GM12892 (cell line): ENCODE results near the gene STC2.
"Not testable (repeated sequence)": the region's sequence is repeated elsewhere in the genome, so short reads cannot be mapped to it uniquely, and the experiment has no call there.

ENCODE experiments used
- DNase-seq: peaks from one replicate; pipeline ENCODE4 v3.0.0; 2011; ENCODE audit not compliant: insufficient read length
- FAIRE-seq: peaks from 2 replicates; lab custom pipeline; 2011; peaks lifted over from hg19 to GRCh38; lab: Jason Lieb, UNC
- POLR2A ChIP-seq: IDR thresholded peaks from 2 replicates; pipeline ENCODE4 v1.6.1; 2011; ENCODE audit warnings: low read depth, low read length, control low read depth
- POLR2AphosphoS5 ChIP-seq: IDR thresholded peaks from 2 replicates; pipeline ENCODE4 v1.6.1; 2011; ENCODE audit warnings: low read depth, low read length, control low read depth
- TAF1 ChIP-seq: IDR thresholded peaks from 2 replicates; pipeline ENCODE4 v1.6.1; 2011; ENCODE audit warnings: low read depth, mild to moderate bottlenecking, control low read depth, low read length, borderline replicate concordance

The STC2 gene

DNA sequence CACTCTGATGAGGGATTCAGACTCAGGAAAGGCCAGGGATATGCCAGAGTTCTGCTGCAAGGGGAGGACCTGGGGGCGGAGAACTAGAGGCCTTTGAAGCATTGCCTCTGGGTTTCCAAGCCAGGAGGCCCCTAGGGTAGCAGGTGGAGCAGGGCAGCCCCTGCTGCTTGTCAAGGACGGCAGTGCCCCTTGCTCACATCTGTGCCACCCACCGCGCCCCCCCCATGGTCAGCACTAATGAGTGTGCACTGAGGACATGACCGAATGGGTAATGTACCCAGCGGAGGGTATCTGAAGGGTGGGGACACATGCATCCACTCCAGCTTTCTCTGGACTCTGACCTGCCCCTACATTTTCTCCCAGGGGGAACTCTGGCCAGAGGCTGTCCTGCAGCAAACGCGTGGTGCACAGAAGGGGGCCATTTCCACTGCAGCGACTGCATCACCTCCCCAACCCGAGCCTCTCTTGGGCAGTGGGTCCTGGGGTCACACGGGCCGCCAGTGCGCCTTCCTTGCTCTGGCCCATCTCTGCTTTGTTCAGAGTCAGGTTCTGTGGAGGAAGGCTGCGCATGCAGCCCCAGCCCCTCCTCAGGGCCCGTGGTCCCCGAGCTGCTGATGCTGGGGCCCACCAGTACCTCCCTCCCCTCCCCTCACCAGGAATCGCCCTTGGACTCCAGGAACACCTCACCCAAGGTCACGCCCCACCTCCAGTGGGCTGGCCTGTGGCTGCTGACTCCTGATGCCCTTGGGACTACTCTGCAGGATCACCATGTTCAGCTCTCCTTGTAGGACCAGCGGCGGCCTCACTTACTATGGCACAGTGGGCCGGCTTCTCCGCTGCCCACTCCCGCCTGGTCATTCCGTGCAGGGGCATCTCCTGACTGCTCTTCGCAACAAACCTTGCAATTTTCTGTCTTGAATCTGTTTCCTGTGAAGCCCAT lies 31.2 kb downstream of the STC2 start:
- TF ChIP-seq POLR2A (no peak), POLR2AphosphoS5 (no peak), TAF1 (no peak)
- no peak for FAIRE-seq

DNA sequence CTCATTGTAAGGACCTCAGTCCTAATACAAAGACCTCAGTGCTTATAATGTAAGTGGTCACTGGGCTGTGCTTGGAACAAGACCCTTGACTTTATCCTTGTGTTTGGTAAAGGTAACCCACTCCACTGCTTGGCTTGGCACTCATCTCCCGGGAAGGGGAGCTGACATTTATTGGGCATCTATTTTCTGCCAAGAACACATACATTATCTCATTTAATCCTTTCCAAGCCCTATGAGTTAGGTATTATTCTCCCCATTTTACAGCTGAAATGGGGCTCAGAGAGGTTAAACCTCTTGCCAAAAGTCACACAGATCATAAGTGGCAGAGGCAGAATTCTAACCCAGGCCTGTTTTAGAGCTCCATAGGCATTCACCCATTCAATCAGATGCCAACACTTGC lies 32.4 kb downstream of the STC2 start:
- FAIRE-seq (no peak), DNase-seq (no peak)
- TF ChIP-seq POLR2A (no peak), POLR2AphosphoS5 (no peak), TAF1 (no peak)

More for the DNA sequence above, 31.2 kb downstream of the STC2 start:
- DNase-seq = no peak

DNA sequence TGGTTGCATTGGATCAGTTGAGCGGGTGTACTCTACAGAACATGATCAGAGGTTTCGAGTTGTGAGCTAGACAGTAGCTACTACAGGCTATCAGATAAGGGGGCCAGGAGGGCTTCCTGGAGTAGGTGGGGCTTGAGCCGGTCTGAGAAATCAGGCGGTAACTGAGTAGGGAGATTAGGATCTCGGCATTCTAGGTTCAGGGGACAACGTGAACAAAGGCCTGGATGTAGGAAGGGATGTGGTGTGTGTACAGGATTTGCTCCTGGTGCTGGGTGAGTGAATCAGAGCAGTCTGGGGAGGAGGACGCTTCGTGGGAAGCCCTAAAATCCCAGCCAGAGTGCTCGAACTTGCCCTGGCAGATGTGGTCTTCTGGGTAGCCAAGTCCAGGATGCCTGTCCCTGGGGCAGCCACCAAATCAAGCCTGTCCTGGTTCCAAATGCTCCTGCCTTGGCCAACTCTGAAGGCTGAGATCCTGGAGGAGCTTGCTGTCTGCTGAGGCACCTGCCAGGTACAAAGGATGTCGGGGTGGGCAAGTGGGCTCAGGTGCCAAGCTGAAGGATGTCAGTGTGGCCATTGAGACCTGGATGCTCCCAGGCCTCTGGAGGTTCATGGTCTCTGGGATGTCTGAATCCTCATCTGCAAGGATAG lies 33.4 kb downstream of the STC2 start:
- TF ChIP-seq POLR2A (no peak), TAF1 (no peak), POLR2AphosphoS5 (no peak)
- no peak for FAIRE-seq
- no peak for DNase-seq

DNA sequence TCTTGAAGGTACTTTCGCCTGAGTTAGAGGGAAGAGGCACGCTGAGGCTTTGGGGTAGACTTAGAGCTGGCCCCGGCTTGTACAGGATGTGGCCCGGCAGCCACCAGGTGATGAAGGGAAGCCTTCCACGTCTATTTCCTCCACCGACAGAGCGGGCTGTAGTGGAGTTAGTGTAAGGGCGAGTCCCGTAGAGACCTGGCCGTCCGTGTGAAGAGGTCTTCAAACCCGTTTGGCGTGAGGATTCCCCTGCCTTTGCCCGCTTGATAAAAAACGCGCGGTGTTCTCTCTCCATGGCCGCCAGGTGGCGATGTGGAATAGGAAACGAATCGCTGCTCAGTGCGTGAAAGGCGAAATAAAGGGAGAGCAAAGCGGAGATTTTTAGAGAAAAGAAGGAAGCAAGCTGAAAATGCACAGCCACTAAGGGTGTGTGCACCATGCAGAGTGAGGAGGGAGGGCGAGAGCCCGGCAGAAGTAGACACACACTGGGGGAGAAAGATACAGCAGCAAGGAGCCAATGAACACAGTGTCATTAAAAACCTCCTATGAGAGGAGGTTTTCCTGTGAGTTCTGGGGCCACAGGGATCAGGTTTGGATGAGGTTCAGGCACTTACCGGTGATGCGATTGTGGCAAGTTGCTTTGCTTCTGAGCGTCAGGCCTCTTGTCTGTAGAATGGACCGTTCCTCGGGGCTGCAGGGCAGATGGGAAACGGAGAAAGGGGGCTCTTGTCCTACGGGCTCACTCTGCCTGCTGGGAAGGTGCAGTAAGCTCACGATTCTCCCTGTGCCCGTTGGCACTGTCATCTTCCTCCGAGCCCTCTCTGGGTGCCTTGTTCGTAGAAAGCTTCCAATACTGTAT lies 34.2 kb downstream of the STC2 start:
- TF ChIP-seq POLR2A = no peak
- no peak for TF ChIP-seq POLR2AphosphoS5
- no peak for TF ChIP-seq TAF1
- FAIRE-seq = peak; percentile 87
- peak; percentile 52 for DNase-seq

DNA sequence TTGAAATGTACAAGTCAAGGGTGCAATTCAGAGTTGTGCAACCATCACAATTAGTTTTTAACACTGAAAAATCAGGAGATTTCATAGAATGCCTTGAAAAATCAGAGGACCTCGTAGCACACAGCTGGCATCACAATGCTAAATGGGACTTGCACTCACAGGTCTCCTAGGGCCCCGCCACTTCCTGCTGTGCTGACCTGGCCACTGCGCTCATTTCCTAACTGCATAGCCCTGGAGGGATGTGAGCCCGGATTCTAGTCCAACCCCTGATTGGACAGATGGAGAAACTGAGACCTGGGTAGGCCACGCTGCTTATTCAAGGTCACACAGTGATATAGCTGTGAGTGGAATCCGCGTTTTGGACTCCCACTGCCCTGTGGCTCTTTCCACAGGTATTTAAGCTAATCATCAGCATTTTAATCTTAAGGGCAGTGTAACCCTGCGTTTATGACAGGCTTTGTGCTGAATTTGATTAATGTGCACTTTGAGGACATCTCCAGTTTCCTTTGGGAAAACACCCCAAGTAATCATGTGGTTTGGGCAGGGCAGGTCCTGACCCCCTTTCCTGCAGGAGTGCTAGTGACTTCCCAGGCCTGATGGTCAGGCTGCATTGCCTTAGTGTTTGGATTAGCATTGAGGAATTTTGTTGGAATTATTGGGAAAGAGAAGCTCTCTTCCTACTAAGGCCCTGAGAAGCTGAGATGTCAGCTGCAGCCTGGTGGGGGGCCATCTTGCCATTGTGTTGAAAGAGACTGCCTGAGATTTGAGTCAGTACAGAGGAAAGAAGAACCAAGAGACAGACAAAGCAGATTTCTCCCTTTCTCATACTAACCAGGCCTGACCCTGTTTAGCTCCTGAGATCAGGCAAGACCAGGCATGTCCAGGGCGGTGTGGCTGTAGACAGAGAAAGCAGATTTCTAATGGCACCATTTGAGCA lies 36.2 kb downstream of the STC2 start:
- FAIRE-seq (peak; percentile 27), DNase-seq (no peak)
- no peak for TF ChIP-seq POLR2AphosphoS5
- no peak for TF ChIP-seq TAF1
- TF ChIP-seq POLR2A = no peak

DNA sequence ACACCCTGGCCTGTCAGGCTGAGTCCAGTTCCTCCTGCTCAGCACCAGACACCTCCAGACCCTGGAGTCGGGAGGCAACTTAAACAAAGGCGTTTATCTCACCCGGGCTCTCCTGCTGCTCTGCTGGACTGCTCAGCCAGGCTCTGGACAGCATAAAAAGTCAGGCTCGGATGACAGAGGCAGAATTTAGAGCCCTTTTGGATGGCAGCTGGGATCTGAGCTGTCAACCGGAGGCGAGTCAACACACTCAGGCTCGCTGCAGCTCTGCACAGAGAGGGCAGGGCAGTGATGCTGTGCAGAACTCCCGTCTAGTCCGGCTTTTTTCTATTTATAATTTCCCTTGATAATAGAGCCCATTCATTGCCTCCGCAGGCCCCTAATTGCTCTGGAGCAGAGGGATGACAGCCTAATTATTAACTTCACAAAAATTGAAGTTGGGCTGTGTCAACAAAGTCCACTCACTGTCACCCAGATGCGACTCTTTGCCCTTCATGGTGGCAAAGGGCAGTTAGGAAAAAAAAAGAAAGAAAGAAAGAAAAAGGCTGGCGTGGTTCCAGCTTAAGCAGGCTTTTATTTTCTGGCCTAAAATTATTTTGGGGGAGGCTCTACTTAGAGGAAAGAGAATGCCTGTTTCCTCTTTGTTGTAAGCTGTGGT lies 37.6 kb downstream of the STC2 start:
- FAIRE-seq = no peak
- TF ChIP-seq POLR2A (no peak), POLR2AphosphoS5 (no peak), TAF1 (no peak)
- no peak for DNase-seq

DNA sequence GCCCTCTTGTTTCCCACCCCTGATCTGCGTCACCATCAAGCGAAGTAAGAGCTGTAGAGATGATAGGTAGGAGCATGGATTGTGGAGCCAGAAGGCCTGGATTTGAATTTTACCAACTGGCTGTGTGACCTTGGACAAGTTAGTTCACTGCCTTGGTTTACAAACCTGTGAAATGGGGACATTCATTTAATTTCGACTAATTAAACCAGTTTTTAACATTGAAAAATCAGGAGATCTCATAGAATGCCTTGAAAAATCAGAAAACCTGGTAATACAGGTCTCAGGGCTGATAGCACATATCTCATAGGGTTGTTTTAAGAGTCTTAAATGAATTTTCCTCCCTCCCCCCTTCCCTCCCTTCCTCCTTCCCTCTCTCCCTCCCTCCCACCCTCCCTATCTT lies 38.8 kb downstream of the STC2 start:
- DNase-seq (no peak), FAIRE-seq (no peak)
- TF ChIP-seq POLR2AphosphoS5 (no peak), POLR2A (no peak), TAF1 (no peak)

DNA sequence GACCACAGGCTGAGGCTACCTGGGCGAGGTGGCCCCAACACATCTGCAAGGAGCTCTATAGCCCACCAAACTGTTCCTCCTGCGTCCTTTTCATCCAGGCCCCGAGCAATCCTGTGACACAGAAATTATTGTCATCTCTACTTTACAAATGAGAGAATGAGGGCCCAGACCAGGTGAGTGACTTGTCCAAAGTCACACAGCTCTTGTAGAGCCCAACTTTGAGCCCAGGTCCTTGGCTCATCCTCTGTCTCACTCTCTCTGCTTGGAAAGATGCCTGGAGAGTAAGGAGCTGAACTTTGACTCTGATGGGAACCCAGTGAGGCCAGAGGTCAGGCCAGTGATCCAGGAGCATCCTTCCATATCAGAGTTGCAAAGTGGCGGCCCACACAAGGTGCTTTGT lies 39.6 kb downstream of the STC2 start:
- TF ChIP-seq TAF1 (no peak), POLR2AphosphoS5 (no peak), POLR2A (no peak)
- no peak for FAIRE-seq
- DNase-seq = no peak

DNA sequence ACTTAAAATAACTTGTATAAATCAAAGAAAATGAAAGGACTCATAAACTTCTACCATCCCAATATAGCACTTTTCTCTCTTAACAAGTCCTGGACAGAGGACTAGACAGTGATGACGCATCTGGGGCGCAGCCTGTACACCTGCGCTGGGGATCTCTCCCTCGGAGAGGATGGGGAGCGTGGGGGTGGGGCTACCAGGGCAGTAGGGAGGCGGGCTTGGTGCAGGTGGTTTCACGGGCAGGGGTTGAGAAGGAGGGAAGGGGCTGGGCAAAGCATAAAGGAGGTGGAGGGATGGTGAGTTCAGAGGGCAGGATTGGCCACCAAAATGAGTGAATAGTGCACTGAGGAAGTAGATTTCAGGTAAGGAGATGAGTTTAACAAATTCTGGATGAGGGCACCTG lies 41.1 kb downstream of the STC2 start:
- DNase-seq (no peak), FAIRE-seq (no peak)
- no peak for TF ChIP-seq POLR2AphosphoS5
- no peak for TF ChIP-seq TAF1
- TF ChIP-seq POLR2A = no peak

DNA sequence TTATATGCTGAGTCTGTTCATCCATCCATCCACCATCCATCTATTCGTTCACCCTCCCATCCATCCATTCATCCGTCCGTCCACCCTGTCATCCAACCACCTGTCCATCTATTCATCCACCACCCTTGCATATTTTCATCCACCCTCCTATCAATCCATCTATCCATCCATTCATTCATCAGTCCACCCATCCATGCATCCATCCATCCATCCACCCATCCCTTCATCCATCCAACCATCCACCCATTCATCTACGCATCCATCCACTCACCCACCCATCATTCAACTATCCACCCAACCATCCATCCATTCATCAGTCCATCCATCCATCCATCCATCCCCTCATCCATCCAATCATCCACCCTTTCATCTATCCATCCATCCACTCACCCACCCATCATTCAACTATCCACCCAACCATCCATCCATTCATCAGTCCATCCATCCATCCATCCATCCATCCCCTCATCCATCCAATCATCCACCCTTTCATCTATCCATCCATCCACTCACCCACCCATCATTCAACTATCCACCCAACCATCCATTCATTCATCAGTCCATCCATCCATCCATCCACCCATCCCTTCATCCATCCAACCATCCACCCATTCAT lies 43.8 kb downstream of the STC2 start:
- peak; percentile 30 for FAIRE-seq
- DNase-seq = not testable (repeated sequence)
